ENCODE results near the gene OLFML3. TPM values are rescaled to one million over a fixed set of nuclear protein-coding genes. Genes with fewer than 3 reads are reported as not detected.

OLFML3 gene
- total and polyA plus RNA-seq, 2 of the 8 experiments (the other 6 are each of a cell fraction or from before 2014, with no cell fraction given), result 56.0 to 72.3 TPM

GRCh38 chr1:113941245-113941559 lies 38.1 kb upstream of the OLFML3 start:
- Histone ChIP-seq H3K27me3 (replicated peaks in 1 of 4; ENCODE audit: control insufficient read depth in 3 of 4, extremely low read depth in 1 of 4, insufficient read depth in 3 of 4, low read length in 3 of 4) (no peaks in the 10 kb centered on the region), H4K8ac (ENCODE audit: extremely low read depth, insufficient read depth, low read length) (no peak overlapping the region; the same call in 1 of the 2 replicates), H3K9ac (replicated peaks in 1 of 4; ENCODE audit: extremely low read depth in 1 of 4, low read depth in 3 of 4, low read length in 3 of 4) (no peak overlapping the region), H3K4me1 (replicated peaks in 1 of 4; ENCODE audit: control insufficient read depth in 3 of 4, insufficient read depth in 4 of 4, low read length in 3 of 4) (peaks cover 0 to 3% (median 0%) of the 10 kb centered on the region in 4 experiments; a peak in 3 of 7 replicates), H3K9me3 (ENCODE audit: insufficient read depth in 2 of 2, low read depth in 1 of 2, low read length in 1 of 2) (no peaks in the 10 kb centered on the region), H3K4ac (replicated peaks; ENCODE audit: insufficient read length, low read depth, low read length) (no peak overlapping the region), H2BK5ac (ENCODE audit: low read depth, low read length) (no peak overlapping the region), H3K79me1 (ENCODE audit: low read depth, low read length) (peaks cover 2% of the 10 kb centered on the region), H2AFZ (ENCODE audit: low read length) (no peak overlapping the region), H3K4me2 (ENCODE audit: insufficient read depth in 1 of 2, low read depth in 2 of 2, low read length in 2 of 2) (no peak overlapping the region), H3K36me3 (ENCODE audit: control insufficient read depth in 2 of 4, insufficient read depth in 4 of 4, low read length in 3 of 4) (peaks cover 5 to 22% (median 6%) of the 10 kb centered on the region in 4 experiments), H2BK15ac (ENCODE audit: low read length) (no peak overlapping the region), H4K91ac (replicated peaks; ENCODE audit: insufficient read length, low read length) (no peak overlapping the region), H3K23ac (ENCODE audit: insufficient read length) (no peak overlapping the region), H2BK20ac (ENCODE audit: low read length) (no peak overlapping the region), H3K18ac (ENCODE audit: extremely low read depth, low read length) (no peak overlapping the region), H2AK5ac (ENCODE audit: low read depth, low read length) (no peak overlapping the region), H4K20me1 (replicated peaks in 1 of 2; ENCODE audit: control insufficient read depth in 1 of 2, insufficient read depth in 2 of 2, low read length in 2 of 2) (peaks cover 1 to 9% of the 10 kb centered on the region in 2 experiments), H3K23me2 (ENCODE audit: low read depth, low read length) (no peaks in the 10 kb centered on the region), H3K27ac (ENCODE audit: low read depth, low read length) (no peak overlapping the region), H2BK12ac (ENCODE audit: low read depth, low read length) (no peak overlapping the region), H2BK120ac (replicated peaks; ENCODE audit: low read depth, low read length) (no peak overlapping the region), H3K4me3 (ENCODE audit: extremely low read depth in 1 of 4, insufficient read depth in 2 of 4, low read depth in 3 of 4, low read length in 4 of 4) (no peak overlapping the region), H3K56ac (replicated peaks; ENCODE audit: insufficient read length, low read depth, low read length) (no peak overlapping the region), H3K79me2 (ENCODE audit: control insufficient read depth in 1 of 2, insufficient read depth in 2 of 2, low read length in 2 of 2) (peaks cover 4 to 55% of the 10 kb centered on the region in 2 experiments), H3K14ac (ENCODE audit: insufficient read length) (no peak overlapping the region), H4K5ac (ENCODE audit: insufficient read length, low read depth, low read length) (no peak overlapping the region)
- WGBS, 2 experiments (ENCODE audit: extremely low coverage in 1 of 2, insufficient coverage in 1 of 2, insufficient read length in 1 of 2, insufficient replicate concordance in 2 of 2, low coverage in 1 of 2, low lambda C conversion rate in 2 of 2, missing lambda C conversion rate in 1 of 2), result 94% methylated on average over 7 of the region's 7 CpGs; no CpG with 5 or more reads in 1 of the 2 experiments
- ChIA-PET POLR2A (ENCODE audit: partially characterized antibody) (interaction anchor here (3.7 kb wide), 1 partner anchor 11 kb away, joined by 15 read pairs; no protein-coding TSS in a partner anchor), CTCF (ENCODE audit: partially characterized antibody) (interaction anchor here (0.9 to 1.3 kb wide), 4 partner anchors 8 to 24 kb away, joined by 3 to 4 read pairs (median 3); no protein-coding TSS in a partner anchor)
- DNase-seq (ENCODE audit: low read depth in 1 of 2, low spot score in 2 of 2) (no peak), FAIRE-seq (no peak)
- TF ChIP-seq KDM1A (IDR thresholded peaks at IDR 0.05; ENCODE audit: borderline replicate concordance, low read length), result no peak
- no peak for TF ChIP-seq TAF1 (IDR thresholded peaks at IDR 0.05; ENCODE audit: low read depth, low read length)
- no peak for TF ChIP-seq TBP (IDR thresholded peaks at IDR 0.05; ENCODE audit: low read depth, low read length)
- no peak for TF ChIP-seq POLR2AphosphoS5 (IDR thresholded peaks at IDR 0.05; ENCODE audit: low read depth, low read length)
- TF ChIP-seq RFX5 (IDR thresholded peaks at IDR 0.05; ENCODE audit: borderline replicate concordance, low read depth, low read length), result no peak
- no peak for TF ChIP-seq BRCA1 (IDR thresholded peaks at IDR 0.05; ENCODE audit: low read depth, low read length)
- no peak for TF ChIP-seq TAF7 (optimal IDR thresholded peaks at IDR 0.05; ENCODE audit: borderline replicate concordance, low read depth, low read length)
- TF ChIP-seq RXRA (IDR thresholded peaks at IDR 0.05; ENCODE audit: insufficient read depth, low read depth, low read length), result no peak
- TF ChIP-seq SP1 (IDR thresholded peaks at IDR 0.05; ENCODE audit: low read depth, low read length), result no peak
- no peak for TF ChIP-seq POLR2A (IDR thresholded peaks at IDR 0.05; ENCODE audit: control extremely low read depth in 1 of 2, low read depth in 2 of 2, low read length in 2 of 2)
- no peak for TF ChIP-seq CTCF (IDR thresholded peaks at IDR 0.05; ENCODE audit: control extremely low read depth in 1 of 3, insufficient read depth in 1 of 3, low read depth in 1 of 3, low read length in 3 of 3)
- TF ChIP-seq SRF (IDR thresholded peaks at IDR 0.05; ENCODE audit: low read depth, low read length), result no peak
- TF ChIP-seq KDM5A (IDR thresholded peaks at IDR 0.05; ENCODE audit: low read length), result no peak
- no peak for TF ChIP-seq SIRT6 (IDR thresholded peaks at IDR 0.05; ENCODE audit: low read length)

All from H1 (cell line).